ENCODE data around the gene SPECC1.
"Not testable (repeated sequence)": the region's sequence is repeated elsewhere in the genome, so short reads cannot be mapped to it uniquely, and the experiment has no call there.

The SPECC1 gene

DNA sequence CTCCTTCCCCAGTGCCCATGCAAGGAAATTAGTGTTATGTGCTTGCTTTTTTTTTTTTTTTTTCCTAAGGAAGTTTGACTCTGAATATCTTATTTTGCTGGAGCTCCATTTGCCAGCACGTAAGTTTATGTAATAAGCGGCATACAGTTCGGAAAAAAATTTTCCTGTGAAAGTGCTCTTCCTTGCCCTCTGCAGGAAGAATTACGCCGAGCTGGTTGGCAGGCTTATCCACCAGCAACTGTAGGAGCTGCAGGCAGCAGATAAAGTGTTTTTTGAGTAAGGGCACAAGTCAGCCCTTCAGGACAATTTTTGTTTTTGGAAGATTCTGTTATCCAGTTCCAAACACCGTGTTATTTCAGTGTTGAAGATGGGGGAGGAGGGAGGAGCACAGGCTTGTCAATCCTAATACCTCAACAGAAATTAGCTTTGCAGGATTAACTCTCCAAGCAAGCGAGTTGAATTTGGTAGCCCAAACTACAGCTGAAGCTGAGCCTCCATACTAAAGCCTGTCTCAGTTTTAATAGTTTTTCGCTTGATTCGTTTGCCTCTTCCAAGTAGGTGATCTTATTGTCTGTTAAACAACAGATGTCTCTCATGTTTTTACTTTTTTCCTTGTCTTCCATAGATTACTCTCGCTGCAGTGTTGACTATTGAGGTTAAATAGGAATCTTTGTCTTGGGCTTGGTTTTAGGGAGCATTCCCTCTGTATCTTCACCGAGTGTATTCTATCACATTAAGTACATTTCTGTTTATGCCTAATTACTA lies 1.1 kb downstream of the SPECC1 start:
- no peak for DNase-seq

- DNase-seq = no peak
Measured at GRCh38 chr17:20010936-20011335, 1.8 kb downstream of the SPECC1 start.

- DNase-seq = no peak
Measured at GRCh38 chr17:20012017-20012536, 2.9 kb downstream of the SPECC1 start.

GRCh38 chr17:20016475-20016992 lies 7.4 kb downstream of the SPECC1 start:
- DNase-seq = not testable (repeated sequence)

DNA sequence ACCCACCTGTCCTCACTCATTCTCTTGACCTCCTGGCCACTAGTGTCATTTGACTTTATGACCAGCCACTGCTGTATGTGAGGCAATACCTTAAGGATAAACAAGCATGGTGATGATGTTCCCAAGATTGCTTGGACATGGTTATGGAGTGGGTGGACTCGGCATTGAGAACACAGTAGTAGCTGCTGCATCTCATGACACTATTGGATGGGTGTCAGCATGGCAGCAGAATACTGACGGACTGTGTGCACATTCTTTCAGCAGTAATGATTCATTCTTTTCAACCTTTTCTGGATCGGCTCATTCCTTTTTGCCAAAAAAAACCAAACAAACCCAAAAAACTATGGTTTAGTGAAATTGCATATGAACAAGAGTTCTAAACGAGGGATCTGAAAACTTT lies 13.5 kb downstream of the SPECC1 start:
- no peak for DNase-seq

DNA sequence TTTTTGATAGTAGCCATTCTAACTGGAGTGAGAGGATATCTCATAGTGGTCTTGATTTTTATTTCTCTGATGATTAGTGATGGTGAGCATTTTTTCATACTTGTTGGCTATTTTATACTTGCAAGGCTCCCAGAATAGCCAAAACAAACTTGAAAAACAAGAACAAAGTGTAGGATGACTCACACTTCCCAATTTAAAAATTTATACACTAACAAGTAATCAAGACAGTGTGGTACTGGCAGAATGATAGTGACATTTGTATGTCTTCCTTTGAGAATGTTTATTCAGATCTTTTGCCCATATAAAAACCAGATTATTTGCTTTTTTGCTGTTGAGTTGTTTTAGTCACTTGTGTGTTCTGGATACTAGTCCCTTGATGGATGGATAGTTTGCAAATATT lies 17.8 kb downstream of the SPECC1 start:
- DNase-seq = no peak

DNA sequence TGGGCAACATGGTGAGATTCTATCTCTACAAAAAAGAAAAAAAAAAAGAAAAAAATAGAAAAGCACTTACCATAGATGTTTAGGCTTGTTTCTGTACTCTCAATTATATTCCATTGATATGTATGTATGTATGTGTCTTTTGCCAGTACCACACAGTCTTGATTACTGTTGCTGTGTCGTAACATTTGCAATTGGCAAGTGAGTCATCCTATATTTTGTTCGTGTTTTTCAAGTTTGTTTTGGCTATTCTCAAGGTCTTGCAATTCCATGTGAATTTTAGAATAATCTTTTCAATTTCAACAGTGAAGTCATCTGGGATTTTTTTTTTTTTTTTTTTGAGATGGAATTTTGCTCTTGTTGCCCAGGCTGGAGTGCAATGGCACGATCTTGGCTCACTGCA lies 19.3 kb downstream of the SPECC1 start:
- DNase-seq = no peak

- no peak for DNase-seq
Measured at GRCh38 chr17:20032636-20033035, 23.5 kb downstream of the SPECC1 start.

GRCh38 chr17:20033415-20033814 lies 24.3 kb downstream of the SPECC1 start:
- no peak for DNase-seq

- DNase-seq = no peak
Measured at GRCh38 chr17:20035501-20035900, 26.3 kb downstream of the SPECC1 start.

GRCh38 chr17:20037286-20037685 lies 28.1 kb downstream of the SPECC1 start:
- not testable (repeated sequence) for DNase-seq

- no peak for DNase-seq
Measured at GRCh38 chr17:20039037-20039436, 29.9 kb downstream of the SPECC1 start.

- DNase-seq = no peak
Measured at GRCh38 chr17:20040216-20040615, 31.1 kb downstream of the SPECC1 start.

GRCh38 chr17:20043021-20043420 lies 33.9 kb downstream of the SPECC1 start:
- no peak for DNase-seq

DNA sequence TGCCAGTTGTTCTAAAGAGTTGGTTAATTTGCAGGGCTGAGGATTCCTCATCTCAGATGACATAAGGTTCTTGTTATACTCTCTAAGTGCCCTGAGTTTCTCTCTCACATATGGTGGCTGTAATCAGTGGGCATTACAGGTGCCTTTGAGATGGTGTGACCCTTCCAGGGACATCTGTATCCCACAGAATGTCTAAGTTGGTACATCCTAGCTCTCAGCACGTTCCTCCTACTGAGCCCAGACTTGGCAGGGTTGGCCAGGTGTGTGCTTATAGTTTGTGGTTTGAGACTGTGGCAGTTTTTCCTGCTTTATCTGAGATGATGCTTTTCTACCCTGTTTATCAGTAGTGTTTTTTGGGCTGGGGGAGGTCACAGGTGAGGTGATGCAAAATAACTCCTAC lies 36.3 kb downstream of the SPECC1 start:
- DNase-seq = no peak

- no peak for DNase-seq
Measured at GRCh38 chr17:20046629-20047028, 37.5 kb downstream of the SPECC1 start.

GRCh38 chr17:20051624-20052023 lies 42.5 kb downstream of the SPECC1 start:
- DNase-seq = no peak

DNA sequence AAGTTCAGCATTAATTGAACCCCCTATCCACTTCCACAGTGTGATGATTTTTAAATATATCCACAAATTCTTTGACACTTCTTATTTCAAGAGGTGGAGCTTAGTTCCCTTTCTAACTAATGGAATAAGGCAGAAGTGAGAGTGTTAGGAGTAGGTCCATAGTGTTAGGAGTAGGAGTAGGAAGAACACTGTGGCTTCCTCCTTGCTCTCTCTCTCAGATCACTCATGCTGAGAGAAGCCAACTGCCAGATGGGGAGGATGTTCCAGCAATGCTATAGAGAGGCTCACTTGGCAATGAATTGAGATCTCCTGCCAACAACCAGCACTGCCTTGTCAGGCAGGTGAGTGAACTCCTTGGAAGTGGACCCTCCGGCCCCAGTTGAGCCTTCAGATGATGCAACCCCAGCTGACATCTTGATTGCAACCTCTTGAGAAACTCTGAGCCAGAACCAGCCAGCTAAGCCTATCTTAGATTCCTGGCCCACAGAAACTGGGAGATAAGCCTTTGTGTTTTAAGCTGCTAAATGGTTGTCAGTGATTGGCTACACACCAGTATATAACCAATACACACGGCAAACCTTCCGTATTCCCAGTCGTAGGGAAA lies 44.3 kb downstream of the SPECC1 start:
- DNase-seq = no peak

DNA sequence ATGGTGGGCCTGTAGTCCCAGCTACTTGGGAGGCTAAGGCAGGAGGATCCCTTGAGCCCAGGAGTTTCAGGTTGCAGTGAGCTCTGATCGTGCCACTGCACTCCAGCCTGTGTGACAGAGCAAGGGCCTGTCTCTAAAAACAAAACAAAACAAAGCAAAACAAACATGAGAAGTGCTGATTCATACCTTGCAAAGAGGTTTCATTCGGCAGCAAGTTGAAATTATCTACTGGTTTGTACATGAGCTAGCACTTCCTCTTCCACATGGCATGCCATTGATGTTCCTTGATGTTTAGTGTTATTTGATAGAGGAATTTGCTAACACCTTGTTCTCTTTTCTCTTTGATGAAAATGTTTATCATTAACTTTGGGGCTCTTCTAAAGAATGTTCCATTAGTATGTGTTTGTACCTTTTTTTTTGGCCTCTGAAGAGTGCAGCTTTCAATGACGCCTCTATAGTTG lies 50.6 kb downstream of the SPECC1 start:
- DNase-seq = no peak

DNA sequence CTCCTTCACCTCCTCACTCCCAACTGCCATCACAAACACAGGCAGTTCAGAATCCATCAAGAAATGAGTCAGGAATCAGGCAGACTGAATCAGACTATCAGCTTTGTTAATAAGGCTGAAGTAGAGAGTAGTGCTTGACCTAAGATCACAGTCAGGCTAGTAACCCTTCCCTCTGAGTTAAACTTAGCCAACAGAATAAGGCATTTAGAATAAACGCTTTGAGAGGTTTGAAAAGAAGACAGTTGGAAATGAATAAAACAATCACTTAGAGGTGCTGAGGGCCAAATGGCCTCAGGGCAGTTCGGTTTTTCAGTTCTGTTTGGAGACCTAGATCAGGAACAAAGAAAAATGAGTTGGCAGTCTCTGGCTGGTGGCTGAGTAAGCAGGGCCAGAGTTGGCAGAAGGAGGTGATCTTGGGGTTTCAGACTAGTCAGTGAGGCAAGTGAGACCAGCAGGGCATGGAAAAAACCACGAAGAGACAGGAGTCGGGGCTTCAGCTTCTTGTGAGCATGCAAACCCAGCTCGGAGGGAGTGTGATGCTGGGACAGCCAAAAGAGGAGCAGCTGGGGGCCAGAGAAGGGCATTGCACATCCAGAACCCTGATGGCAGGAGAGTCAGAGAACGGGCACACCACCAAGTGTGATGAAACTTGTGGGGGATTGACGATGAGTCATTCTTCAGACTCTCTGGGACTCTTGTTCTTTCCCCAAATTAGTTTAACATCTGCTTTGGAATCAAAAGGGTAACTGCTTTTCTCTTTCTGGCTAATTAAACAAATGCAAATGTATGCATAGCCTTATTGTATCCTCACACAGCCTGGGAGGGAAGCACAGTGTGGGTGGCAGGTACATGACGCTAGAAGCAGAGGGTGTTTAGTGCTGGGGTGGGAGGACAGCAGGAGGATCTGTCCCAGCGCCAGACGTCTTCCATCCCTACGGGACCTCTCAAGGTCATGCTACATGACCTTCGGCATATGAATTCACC lies 54.8 kb downstream of the SPECC1 start:
- DNase-seq = no peak

GRCh38 chr17:20066253-20066652 lies 57.1 kb downstream of the SPECC1 start:
- no peak for DNase-seq

DNA sequence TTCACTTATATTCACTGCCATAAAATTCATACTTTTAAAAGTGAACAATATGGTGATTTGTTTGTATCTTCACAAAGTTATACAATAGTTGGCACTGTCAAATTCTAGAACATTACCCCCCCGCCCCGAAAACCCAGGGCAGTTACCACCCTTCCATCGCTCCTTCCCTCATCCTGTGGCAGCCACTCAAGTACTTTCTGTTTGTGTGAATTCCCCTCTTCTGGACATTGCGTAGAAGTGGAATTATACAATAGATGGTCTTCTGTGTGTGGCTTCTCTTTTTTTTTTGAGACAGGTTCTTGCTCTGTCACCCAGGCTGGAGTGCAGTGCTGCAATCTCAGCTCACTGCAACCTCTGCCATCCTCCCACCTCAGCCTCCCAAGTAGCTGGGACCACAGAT lies 58.6 kb downstream of the SPECC1 start:
- no peak for DNase-seq

DNA sequence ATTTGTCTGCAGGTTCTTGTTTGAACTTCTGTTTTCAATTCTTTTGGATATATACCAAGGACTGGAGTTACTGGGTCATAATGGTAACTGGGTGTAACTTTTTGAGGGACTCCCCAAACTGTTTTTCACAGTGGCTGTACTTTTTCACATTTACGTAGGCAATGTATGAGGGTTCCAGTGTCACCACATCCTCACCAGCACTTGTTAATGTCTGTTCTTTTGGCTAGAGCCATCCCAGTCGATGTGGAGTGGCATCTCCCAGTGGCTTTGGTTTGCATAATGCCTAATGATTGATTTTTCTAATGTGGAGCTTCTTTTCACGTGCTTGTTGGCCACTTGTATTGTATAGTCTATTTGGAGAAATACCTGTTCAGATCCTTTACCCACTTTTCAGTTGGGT lies 59.3 kb downstream of the SPECC1 start:
- DNase-seq = no peak

Data from activated naive CD4-positive, alpha-beta T cell treated with anti-CD3 and anti-CD28 coated beads, Interleukin-2, amount 50 U/mL, for 16 hours (primary cell).